DOHH2 (cell line): Measurements from ENCODE around the gene PNMA8A.
A peak's percentile ranks its signal among the peaks of the same experiment; 100 is the strongest.

Experiments
- H3F3A ChIP-seq: fragments of 200-600 bp; sonication (generic), shearing (Covaris generic); 2 replicates; pipeline ENCODE4 v1.6.0; 2016; ENCODE audit warnings: antibody characterized with exemption, mild to moderate bottlenecking; ENCODE audit not compliant: control insufficient read depth, insufficient read depth
- H3K27ac ChIP-seq: fragments of 200-600 bp; sonication (generic); 2 replicates; pipeline ENCODE4 v1.5.1; 2014; ENCODE audit warnings: low read depth, mild to moderate bottlenecking, low read length, moderate library complexity
- H3K27me3 ChIP-seq: fragments of 200-600 bp; sonication (generic); 2 replicates; pipeline ENCODE4 v1.6.1; 2014; ENCODE audit warnings: mild to moderate bottlenecking, low read length, mixed read lengths; ENCODE audit not compliant: control insufficient read depth
- H3K36me3 ChIP-seq: fragments of 200-600 bp; sonication (generic); 2 replicates; pipeline ENCODE4 v1.6.1; 2014; ENCODE audit warnings: mild to moderate bottlenecking, low read length, moderate library complexity, mixed read lengths; ENCODE audit not compliant: control insufficient read depth
- H3K4me1 ChIP-seq: fragments of 200-600 bp; sonication (generic); 2 replicates; pipeline ENCODE4 v1.6.1; 2014; ENCODE audit warnings: mild to moderate bottlenecking, low read length, mixed read lengths; ENCODE audit not compliant: control insufficient read depth
- H3K4me2 ChIP-seq: fragments of 200-600 bp; sonication (generic); 2 replicates; pipeline ENCODE4 v1.6.0; 2014; ENCODE audit warnings: mild to moderate bottlenecking, low read length, moderate library complexity
- H3K4me3 ChIP-seq: fragments of 200-600 bp; sonication (generic); 2 replicates; pipeline ENCODE4 v1.5.1; 2014; ENCODE audit warnings: mild to moderate bottlenecking, low read length, mixed read lengths
- H3K79me2 ChIP-seq: fragments of 200-600 bp; sonication (generic); 2 replicates; pipeline ENCODE4 v1.6.1; 2014; ENCODE audit warnings: mild to moderate bottlenecking, low read length, mixed read lengths; ENCODE audit not compliant: control insufficient read depth
- H3K9me2 ChIP-seq: fragments of 200-600 bp; sonication (generic); replicated peaks from 2 replicates; pipeline ENCODE4 v1.6.1; 2014; ENCODE audit warnings: mild to moderate bottlenecking, low read length, mixed read lengths; ENCODE audit not compliant: control insufficient read depth
- H3K9me3 ChIP-seq: fragments of 200-600 bp; sonication (generic); 2 replicates; pipeline ENCODE4 v1.6.1; 2014; ENCODE audit warnings: antibody characterized with exemption, low read length, mixed read lengths; ENCODE audit not compliant: control insufficient read depth, insufficient read depth
- H4K20me1 ChIP-seq: fragments of 200-600 bp; sonication (generic); 2 replicates; pipeline ENCODE4 v1.6.0; 2014; ENCODE audit warnings: low read depth, mild to moderate bottlenecking, antibody characterized with exemption, low read length, moderate library complexity; ENCODE audit not compliant: control insufficient read depth, insufficient read depth
- CTCF ChIP-seq: fragments of 200-600 bp; sonication (generic); IDR thresholded peaks from one replicate; pipeline ENCODE4 v1.5.1; 2014; ENCODE audit warnings: antibody characterized with exemption, mild to moderate bottlenecking, low read depth, low read length; ENCODE audit not compliant: poor library complexity, severe bottlenecking
- EZH2phosphoT487 ChIP-seq: fragments of 200-600 bp; sonication (generic); IDR thresholded peaks from 2 replicates; pipeline ENCODE4 v1.6.1; 2017; ENCODE audit warnings: borderline replicate concordance, mild to moderate bottlenecking, antibody characterized with exemption, low read length, moderate library complexity, mixed read lengths

The PNMA8A gene

GRCh38 chr19:46470376-46470775 is 987 bp downstream of the PNMA8A start:
- Histone ChIP-seq H3K27me3 (peaks cover 21% of the 10 kb centered on the region), H3K9me3 (no peaks in the 10 kb centered on the region), H3K9me2 (no peaks in the 10 kb centered on the region), H3K4me2 (no peak overlapping the region), H3K79me2 (no peaks in the 10 kb centered on the region), H3K27ac (no peak overlapping the region), H3F3A (no peaks in the 10 kb centered on the region), H3K4me1 (0 out of 2 replicates have a peak, but pooled peaks cover 7% of the 10 kb centered on the region), H3K36me3 (no peaks in the 10 kb centered on the region), H3K4me3 (no peak overlapping the region), H4K20me1 (no peaks in the 10 kb centered on the region)
- TF ChIP-seq CTCF (no peak), EZH2phosphoT487 (no peak)

GRCh38 chr19:46469541-46470185 is 1.7 kb downstream of the PNMA8A start:
- Histone ChIP-seq H3K79me2 (no peaks in the 10 kb centered on the region), H3K9me3 (no peaks in the 10 kb centered on the region), H3K27me3 (peaks cover 23% of the 10 kb centered on the region), H3K4me1 (0 out of 2 replicates have a peak, but pooled peaks cover 7% of the 10 kb centered on the region), H4K20me1 (no peaks in the 10 kb centered on the region), H3K4me3 (no peak overlapping the region), H3K36me3 (no peaks in the 10 kb centered on the region), H3K4me2 (no peak overlapping the region), H3K9me2 (no peaks in the 10 kb centered on the region), H3K27ac (no peak overlapping the region), H3F3A (no peaks in the 10 kb centered on the region)
- TF ChIP-seq CTCF, result no peak
- no peak for TF ChIP-seq EZH2phosphoT487

- Histone ChIP-seq H3F3A (no peaks in the 10 kb centered on the region), H4K20me1 (no peaks in the 10 kb centered on the region), H3K4me3 (no peak overlapping the region), H3K4me1 (0 out of 2 replicates have a peak, but pooled peaks cover 4% of the 10 kb centered on the region), H3K9me2 (no peaks in the 10 kb centered on the region), H3K36me3 (no peaks in the 10 kb centered on the region), H3K79me2 (no peaks in the 10 kb centered on the region), H3K4me2 (no peak overlapping the region), H3K9me3 (no peaks in the 10 kb centered on the region), H3K27ac (no peak overlapping the region), H3K27me3 (peaks cover 18% of the 10 kb centered on the region)
- TF ChIP-seq CTCF (no peak), EZH2phosphoT487 (0 out of 2 replicates have a peak, but pooled peaks have one; percentile 52)
These were observed 4.7 kb downstream of the PNMA8A start for GRCh38 chr19:46466536-46467196.
